Stimulated activated naive B cell treated with anti-CD40 and anti-IgM and Interleukin-4, amounts not matched to agents 10 μg/mL and 1 μg/mL and 100 μg/mL, for 72 hours (primary cell): ENCODE data around the gene SNX32.

Experiments used
- ATAC-seq, 2 donors: fragments of 150-1000 bp; cut with Tn5 transposase; replicated peaks; 2 replicates each; pipeline ENCODE4 v1.10.0; 2021; ENCODE audit warnings: moderate library complexity in 1 of 2
- DNase-seq: peaks from one replicate; pipeline ENCODE4 v3.0.0; 2021
- H3K27ac Mint-ChIP-seq: one replicate; pipeline ENCODE4 v1.8.0; 2022; ENCODE audit warnings: mild to moderate bottlenecking, mixed read lengths
- H3K27me3 Mint-ChIP-seq, 2 donors: one replicate each; pipeline ENCODE4 v1.8.0; 2022; ENCODE audit warnings: mixed read lengths in 2 of 2
- H3K36me3 Mint-ChIP-seq, 2 donors: one replicate each; pipeline ENCODE4 v1.8.0; 2022; ENCODE audit warnings: mixed read lengths in 2 of 2, mild to moderate bottlenecking in 1 of 2
- H3K4me1 Mint-ChIP-seq, 2 donors: one replicate each; pipeline ENCODE4 v1.8.0; 2022; ENCODE audit warnings: mixed read lengths in 2 of 2, mild to moderate bottlenecking in 1 of 2
- H3K4me3 Mint-ChIP-seq, 2 donors: one replicate each; pipeline ENCODE4 v1.8.0; 2022; ENCODE audit warnings: mild to moderate bottlenecking in 2 of 2, mixed read lengths in 2 of 2, moderate library complexity in 1 of 2
- H3K9me3 Mint-ChIP-seq, 2 donors: one replicate each; pipeline ENCODE4 v1.8.0; 2022; ENCODE audit warnings: mixed read lengths in 2 of 2, mild to moderate bottlenecking in 1 of 2

Gene SNX32

DNA sequence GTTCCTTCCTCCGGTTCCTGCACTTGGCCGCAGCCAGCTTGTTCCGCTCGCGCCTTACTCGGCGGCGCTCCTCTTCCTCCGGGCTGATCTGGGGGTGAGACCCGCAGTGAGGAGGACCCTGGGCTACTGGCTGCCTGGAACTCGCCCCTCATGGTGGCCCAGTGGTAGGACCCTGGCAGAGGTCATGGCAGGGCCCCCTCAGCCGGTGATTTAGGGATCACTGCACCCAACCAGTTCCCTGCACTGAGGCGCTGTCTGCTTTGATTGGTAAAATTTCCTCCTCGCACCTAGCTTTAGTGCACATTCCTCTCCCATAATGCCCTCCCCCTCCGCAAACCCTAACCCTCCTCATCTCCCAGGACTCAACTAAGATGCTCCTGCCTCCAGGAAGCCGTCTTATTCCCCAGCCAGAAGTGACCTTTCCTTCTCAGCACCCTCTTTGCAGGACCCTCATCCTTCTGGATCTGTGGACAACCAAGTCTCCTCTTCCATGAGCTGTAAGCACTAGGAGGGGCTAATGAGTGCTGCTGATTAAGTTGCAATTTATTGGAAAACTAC, 60.4 kb downstream of the SNX32 start:
- Mint-ChIP-seq H3K27ac (peak overlapping the region; percentile 86), H3K9me3 (no peaks in the 10 kb centered on the region), H3K4me1 (peaks cover 44 to 84% of the 10 kb centered on the region in 2 donors), H3K36me3 (peaks cover 16 to 21% of the 10 kb centered on the region in 2 donors), H3K4me3 (peak overlapping the region; percentile 95 to 97), H3K27me3 (no peaks in the 10 kb centered on the region)
- ATAC-seq (no peak), DNase-seq (no peak)

DNA sequence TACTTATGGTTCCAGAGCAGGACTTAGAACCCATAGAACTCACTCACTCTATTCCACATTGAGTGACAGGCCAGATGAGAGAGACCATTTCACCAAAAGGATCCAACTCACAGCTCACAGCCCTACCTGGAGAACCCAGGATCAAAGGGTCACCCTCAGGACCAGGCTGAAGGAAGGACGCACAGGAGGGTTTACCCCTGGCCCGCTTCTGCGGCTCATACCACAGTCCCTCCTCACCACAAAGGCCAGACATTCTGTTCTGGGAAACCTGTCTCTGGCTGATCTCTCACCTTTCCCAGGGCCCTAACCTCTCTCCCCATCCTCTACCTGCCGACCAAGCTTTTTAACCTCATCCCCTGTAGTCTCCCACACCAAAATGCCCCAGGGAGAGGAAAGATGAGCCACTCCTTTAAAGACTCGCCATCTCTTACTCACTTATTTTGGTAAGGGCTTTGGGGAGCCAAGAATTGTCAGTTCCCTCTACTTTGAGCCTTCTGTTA, 61.8 kb downstream of the SNX32 start:
- Mint-ChIP-seq H3K27ac (peak overlapping the region; percentile 57), H3K36me3 (peaks cover 16 to 21% of the 10 kb centered on the region in 2 donors), H3K4me3 (peak overlapping the region; percentile 44), H3K27me3 (no peaks in the 10 kb centered on the region), H3K4me1 (peaks cover 33 to 71% of the 10 kb centered on the region in 2 donors), H3K9me3 (no peaks in the 10 kb centered on the region)
- ATAC-seq (no peak), DNase-seq (no peak)

DNA sequence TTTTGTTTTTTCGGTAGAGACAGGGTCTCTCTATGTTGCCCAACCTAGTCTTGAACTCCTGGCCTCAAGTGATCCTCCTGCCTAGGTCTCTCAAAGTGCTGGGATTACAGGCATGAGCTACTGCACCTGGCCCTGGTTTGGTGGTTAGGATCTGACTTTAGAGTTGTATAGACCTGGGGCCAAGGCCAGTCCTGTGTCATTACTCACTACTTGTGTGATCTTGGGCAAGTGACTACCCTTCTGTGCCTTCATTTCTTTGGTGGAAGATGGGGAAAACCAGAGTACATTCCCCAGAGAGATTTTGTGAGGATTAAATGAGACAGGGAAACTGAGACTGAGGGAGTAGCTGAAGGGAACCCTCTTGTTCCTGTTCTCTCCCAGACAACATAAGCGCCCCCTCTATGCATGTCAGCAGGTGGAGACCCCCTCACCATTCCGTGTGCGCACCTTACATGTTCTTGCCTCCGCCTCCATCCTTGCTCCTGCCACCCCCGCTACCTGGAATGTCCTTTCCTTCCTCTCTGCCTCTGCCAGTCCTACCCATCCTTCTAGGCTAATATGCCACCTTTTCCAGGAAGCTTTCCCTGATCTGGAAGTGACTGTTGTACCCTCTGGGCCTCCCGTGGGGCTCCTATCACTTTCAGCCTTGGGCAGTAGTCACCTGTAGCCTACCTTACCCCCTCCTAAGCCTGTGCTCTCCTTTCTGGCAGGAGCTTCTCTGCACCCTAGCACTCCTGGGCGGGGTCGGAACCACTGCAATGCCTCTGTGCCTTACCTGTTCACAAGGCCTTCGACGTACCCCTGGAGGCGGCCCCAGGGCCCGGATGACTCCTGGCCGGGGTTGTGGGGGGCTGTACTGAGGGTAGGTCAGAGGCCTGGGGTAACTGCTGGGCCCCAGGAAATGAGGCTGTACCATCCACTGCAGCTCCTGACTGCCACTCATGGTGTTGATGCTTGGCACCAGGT, 62.6 kb downstream of the SNX32 start:
- Mint-ChIP-seq H3K27ac (peak overlapping the region; percentile 57), H3K4me1 (peaks cover 33 to 68% of the 10 kb centered on the region in 2 donors), H3K27me3 (no peaks in the 10 kb centered on the region), H3K9me3 (no peaks in the 10 kb centered on the region), H3K4me3 (no peak overlapping the region), H3K36me3 (peaks cover 16 to 21% of the 10 kb centered on the region in 2 donors)
- DNase-seq: no peak
- ATAC-seq: no peak

DNA sequence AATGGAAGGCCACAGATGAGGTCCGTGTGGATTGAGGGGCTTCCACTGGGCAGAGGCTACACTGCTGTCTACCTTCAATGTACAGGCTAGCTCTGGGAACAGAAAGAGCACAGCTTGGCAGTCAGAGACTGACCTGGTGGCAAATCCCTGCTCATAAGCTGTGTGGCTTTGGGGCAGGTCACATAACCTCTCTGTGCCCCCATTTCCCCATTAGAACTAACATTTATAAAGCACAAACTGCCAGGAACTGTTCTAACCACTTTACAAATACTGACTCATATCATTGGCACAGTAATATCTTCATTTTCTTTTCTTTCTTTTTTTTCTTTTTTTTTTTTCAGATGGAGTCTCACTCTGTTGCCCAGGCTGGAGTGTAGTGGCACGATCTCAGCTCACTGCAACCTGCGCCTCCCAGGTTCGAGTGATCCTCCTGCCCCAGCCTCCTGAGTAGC, 63.3 kb downstream of the SNX32 start:
- peaks cover 31 to 61% of the 10 kb centered on the region in 2 donors for H3K4me1 Mint-ChIP-seq
- H3K36me3 Mint-ChIP-seq: peaks cover 16 to 21% of the 10 kb centered on the region in 2 donors
- H3K27me3 Mint-ChIP-seq: no peaks in the 10 kb centered on the region
- DNase-seq (no peak), ATAC-seq (no peak)
- H3K9me3 Mint-ChIP-seq: no peaks in the 10 kb centered on the region
- no peak overlapping the region for H3K4me3 Mint-ChIP-seq
- H3K27ac Mint-ChIP-seq: no peak overlapping the region

DNA sequence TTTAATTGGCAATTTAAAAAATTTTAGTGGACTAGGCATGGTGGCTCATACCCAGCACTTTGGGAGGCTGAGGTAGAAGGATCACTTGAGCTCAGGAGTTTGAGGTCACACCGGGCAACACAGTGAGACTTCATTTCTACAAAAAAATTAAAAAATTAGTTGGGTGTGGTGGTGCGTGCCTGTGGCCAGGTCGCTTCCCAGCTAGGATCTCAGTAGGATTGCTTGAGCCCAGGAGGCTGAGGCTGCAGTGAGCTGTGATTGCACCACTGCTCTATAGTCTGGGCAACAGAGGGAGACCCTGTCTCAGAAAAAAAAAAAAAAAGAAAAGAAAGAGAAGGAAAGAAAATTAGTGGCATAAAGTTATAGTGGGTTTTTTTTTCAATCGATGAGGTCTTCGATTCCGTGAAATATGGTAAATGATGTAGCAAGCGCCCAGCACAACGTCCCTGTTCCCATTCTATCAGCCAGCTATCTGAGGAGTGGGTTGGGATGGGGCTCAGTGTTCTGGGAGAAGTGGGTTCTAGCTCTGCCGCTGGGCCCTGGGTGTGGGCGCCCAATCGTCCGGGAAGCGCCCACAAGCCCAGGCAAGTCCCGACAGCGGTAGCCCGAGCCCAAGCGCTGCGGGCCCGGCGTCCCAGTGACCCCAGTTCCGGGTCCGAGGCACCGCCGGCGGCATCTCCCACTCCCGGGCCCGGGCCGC, 65.0 kb downstream of the SNX32 start:
- Mint-ChIP-seq H3K27me3 (peaks cover 0 to 3% of the 10 kb centered on the region in 2 donors), H3K4me3 (peak overlapping the region; percentile 85 to 90), H3K9me3 (no peaks in the 10 kb centered on the region), H3K36me3 (peaks cover 8 to 16% of the 10 kb centered on the region in 2 donors), H3K27ac (peak overlapping the region; percentile 93), H3K4me1 (peaks cover 18 to 48% of the 10 kb centered on the region in 2 donors)
- ATAC-seq (no peak), DNase-seq (no peak)

DNA sequence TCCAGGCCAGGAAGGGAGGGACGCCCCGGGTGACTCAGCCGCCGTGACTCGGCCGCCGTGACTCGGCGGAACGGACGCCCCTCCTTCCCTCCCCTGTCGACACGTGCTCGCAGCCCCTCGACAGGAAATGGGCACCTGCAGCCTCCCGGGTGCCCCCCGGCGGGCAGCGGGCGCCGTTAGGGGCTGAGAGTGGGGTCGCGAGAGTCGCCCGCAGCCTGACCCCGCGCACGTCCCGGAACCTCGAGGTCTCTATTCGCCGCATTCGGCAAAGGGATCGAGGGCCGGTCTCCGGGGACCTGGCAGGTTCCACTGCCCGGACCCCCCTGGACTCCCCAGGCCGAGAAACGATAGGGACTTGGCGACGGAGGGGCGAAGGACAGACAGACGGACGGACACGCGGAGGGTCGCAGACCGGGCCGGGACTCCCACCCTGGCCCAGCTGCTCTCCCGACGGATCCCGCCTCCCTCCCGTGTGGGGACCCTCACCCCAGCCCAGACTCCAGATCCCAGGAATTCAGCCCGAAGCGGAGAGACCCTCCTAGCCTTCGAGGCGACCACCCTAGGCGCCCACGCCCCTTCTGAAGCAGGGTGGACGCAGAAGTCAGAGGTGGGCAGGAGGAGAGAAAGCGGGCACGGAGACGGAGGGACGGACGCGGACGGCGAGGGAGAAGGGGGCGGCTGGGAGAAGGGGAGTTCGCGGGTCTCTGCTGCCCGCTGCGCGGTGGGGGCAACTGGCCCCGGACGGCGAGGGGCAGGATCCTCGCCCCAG, 65.8 kb downstream of the SNX32 start:
- peaks cover 8 to 16% of the 10 kb centered on the region in 2 donors for H3K36me3 Mint-ChIP-seq

DNA sequence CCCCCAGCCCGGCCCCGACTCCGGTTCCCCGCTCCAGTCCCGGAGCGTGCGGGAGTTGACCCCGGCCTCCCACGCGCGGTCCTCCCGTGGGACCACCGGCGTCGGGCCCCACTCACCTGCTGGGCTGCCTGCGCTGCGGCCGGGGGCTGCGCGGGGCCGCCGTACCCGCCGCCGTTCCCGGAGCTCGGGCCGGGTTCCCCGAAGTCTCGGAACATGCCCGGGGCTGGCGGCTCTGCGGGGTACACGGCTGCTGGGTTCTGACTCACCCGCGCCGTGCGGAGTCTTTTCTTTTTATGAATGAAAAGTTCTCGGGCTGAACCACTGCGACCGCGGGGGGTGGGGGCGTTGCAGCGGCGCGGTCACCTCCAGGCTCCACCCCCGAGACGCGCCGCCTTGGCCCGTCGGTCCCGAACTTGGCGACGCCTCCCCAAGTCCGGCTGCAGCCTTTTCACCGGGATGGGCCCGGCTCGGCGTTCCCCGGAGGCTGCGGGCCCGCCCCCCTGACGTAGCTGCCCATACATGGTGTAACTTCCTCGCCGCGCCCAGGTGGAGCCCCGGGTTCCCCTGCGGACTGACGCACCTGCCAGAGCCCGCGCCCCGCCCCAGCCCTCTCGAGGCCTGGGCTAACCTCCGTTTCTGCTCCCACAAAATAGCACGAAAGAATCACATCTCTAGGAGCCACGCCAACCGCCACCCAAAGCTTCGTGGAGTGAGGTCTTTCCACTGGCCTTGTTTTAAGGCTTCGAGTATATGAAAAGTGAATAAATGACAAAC, 66.5 kb downstream of the SNX32 start, which contains the start of gene FOSL1:
Gene FOSL1, minus strand, starts transcription at position 264 of the 774 bp plus-strand sequence. Its CDS starts 49 bp downstream, at position 215.
- Mint-ChIP-seq H3K36me3 (peaks cover 6 to 14% of the 10 kb centered on the region in 2 donors), H3K27me3 (peaks cover 0 to 7% of the 10 kb centered on the region in 2 donors), H3K9me3 (no peaks in the 10 kb centered on the region), H3K4me1 (peaks cover 12 to 34% of the 10 kb centered on the region in 2 donors), H3K27ac (peak within 1 kb of the TSS; percentile 89), H3K4me3 (peak within 1 kb of the TSS; percentile 85 to 90)
- DNase-seq: peak; percentile 82
- peak; percentile 90 to 91 for ATAC-seq

More for the DNA sequence above, 65.8 kb downstream of the SNX32 start:
- peak overlapping the region; percentile 85 to 90 for H3K4me3 Mint-ChIP-seq
- peak overlapping the region; percentile 89 for H3K27ac Mint-ChIP-seq
- H3K9me3 Mint-ChIP-seq: no peaks in the 10 kb centered on the region
- DNase-seq: no peak
- peaks cover 12 to 41% of the 10 kb centered on the region in 2 donors for H3K4me1 Mint-ChIP-seq
- ATAC-seq: peak; percentile 19 to 24
- H3K27me3 Mint-ChIP-seq: peaks cover 0 to 7% of the 10 kb centered on the region in 2 donors

- no peak overlapping the region for H3K27ac Mint-ChIP-seq
- H3K4me3 Mint-ChIP-seq: peak overlapping the region; percentile 67 to 77
- H3K27me3 Mint-ChIP-seq: peaks cover 0 to 7% of the 10 kb centered on the region in 2 donors
- DNase-seq (no peak), ATAC-seq (no peak)
- H3K4me1 Mint-ChIP-seq: peaks cover 9 to 29% of the 10 kb centered on the region in 2 donors
- no peaks in the 10 kb centered on the region for H3K9me3 Mint-ChIP-seq
- peaks cover under 1 to 10% of the 10 kb centered on the region in 2 donors for H3K36me3 Mint-ChIP-seq
Measured at GRCh38 chr11:65900899-65901180, 67.1 kb downstream of the SNX32 start.

GRCh38 chr11:65903068-65903481, 69.3 kb downstream of the SNX32 start:
- no peaks in the 10 kb centered on the region for H3K9me3 Mint-ChIP-seq
- DNase-seq: no peak
- peaks cover 5 to 7% of the 10 kb centered on the region in 2 donors for H3K27me3 Mint-ChIP-seq
- H3K36me3 Mint-ChIP-seq: no peaks in the 10 kb centered on the region
- no peak for ATAC-seq
- H3K27ac Mint-ChIP-seq: no peak overlapping the region
- H3K4me3 Mint-ChIP-seq: no peak overlapping the region
- peaks cover 2 to 11% of the 10 kb centered on the region in 2 donors for H3K4me1 Mint-ChIP-seq
